ENCODE measurements around the gene PIK3R5. TPM values are rescaled to one million over a fixed set of nuclear protein-coding genes. Genes with fewer than 3 reads are reported as not detected.

Gene PIK3R5
- total RNA-seq, 1 donor from 2014 or later = 2.5 TPM

GRCh38 chr17:8829036-8829941 lies 136.2 kb downstream of the PIK3R5 start:
- ATAC-seq (ENCODE audit: poor library complexity) (no peak), DNase-seq (no peak)
- intact Hi-C loops (cut with DNase I) = no loop called here

Other genes with a start within 250 kb of the PIK3R5 start
- gene CCDC42, start 220.9 kb downstream of the PIK3R5 start, total RNA-seq = not detected
- not detected for gene SPDYE4, start 207.2 kb downstream of the PIK3R5 start, total RNA-seq
- 0.11 TPM for gene MFSD6L, start 166.3 kb downstream of the PIK3R5 start, total RNA-seq
- gene PIK3R6, start 98.0 kb downstream of the PIK3R5 start, total RNA-seq = 0.78 TPM
- gene NTN1, start 55.8 kb upstream of the PIK3R5 start, total RNA-seq = 19.4 TPM